NCI-H748 (cell line): Measurements from ENCODE around the gene ASTN2.

Experiments
- DNase-seq: peaks from one replicate; lab custom pipeline; 2025; ENCODE audit not compliant: unreplicated experiment; lab: John Stamatoyannopoulos, UW

Gene ASTN2

DNA sequence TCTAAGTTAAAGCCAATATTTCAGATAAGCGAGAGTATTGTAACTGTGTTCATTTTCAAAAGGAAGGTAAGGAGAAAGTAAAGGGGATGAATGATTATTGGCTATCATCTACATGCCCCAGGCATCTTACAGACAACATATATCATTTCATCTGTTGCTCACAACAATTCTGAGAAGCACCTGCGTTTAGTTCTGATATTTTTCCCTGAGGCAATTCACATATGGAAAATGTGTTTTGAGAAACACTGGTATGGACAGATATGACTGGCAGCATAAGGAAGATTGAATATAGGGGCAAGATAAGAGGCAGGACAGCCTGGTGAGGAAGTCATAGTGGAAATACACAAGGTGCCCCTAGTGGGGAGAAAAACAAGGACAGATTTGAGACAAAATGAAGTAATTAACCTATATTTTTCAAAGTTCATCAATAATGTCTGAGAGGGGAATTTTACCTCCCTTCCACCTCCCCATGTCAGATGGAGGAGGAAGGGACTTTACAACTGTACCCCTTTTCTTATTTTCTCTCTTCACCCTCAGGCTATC is 815.4 kb downstream of the ASTN2 start:
- DNase-seq, result no peak

DNA sequence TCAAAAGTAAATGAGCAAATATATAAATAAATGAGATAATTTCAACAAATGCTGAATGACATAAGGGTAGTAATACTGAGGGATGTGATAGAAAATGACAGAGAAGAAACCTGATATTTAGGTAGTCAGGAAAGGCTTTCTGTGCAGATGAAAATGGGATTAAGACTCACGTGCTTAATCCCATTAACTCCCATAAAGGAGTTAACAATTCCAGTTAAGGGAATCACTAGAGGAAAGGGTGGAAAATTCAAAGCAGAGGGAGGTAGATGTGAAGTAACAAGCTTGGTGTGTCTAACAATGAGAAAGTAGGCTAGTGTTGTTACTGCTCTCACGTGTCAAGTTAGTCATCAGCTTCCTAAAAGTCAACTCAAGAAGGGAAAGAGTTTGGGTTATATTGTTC is 818.2 kb downstream of the ASTN2 start:
- DNase-seq, result no peak

DNA sequence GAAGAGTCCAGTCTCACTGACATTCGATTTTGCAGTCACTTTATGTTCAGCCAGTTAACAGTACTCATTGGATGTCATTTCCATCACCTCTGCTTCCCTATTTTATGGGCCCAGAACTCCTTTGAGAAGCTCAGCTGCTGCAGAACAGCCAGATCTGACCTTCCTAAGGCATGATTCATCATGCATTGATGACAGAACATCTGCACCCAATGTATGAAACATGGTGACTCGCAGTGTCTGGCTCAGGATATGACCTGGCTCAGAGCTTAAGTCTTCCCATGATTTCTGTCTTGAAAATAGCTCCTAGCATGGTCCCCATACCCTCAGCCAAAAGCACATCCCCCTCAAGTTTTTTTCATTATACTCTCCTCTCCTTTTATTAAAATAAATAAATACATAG is 820.3 kb downstream of the ASTN2 start:
- DNase-seq, result no peak

DNA sequence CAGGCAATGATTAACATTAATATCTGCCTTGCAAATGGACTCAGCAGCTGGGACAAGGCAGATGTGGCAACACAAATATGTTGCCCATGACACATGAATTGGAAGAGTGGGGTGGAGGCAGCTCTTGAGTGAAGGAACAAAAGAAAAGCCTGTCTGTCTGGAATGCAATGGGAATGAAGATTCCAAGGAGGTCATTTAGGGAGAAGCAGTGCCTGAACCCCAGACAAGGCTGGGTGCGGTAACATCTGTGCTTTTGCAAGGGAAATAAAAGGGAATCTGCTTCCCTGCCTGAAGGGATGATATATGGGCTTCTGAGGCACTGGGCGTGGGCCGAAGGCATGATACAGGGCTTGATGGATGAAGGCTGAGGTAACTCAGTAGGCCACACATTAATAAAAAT is 821.9 kb downstream of the ASTN2 start:
- DNase-seq, result no peak

DNA sequence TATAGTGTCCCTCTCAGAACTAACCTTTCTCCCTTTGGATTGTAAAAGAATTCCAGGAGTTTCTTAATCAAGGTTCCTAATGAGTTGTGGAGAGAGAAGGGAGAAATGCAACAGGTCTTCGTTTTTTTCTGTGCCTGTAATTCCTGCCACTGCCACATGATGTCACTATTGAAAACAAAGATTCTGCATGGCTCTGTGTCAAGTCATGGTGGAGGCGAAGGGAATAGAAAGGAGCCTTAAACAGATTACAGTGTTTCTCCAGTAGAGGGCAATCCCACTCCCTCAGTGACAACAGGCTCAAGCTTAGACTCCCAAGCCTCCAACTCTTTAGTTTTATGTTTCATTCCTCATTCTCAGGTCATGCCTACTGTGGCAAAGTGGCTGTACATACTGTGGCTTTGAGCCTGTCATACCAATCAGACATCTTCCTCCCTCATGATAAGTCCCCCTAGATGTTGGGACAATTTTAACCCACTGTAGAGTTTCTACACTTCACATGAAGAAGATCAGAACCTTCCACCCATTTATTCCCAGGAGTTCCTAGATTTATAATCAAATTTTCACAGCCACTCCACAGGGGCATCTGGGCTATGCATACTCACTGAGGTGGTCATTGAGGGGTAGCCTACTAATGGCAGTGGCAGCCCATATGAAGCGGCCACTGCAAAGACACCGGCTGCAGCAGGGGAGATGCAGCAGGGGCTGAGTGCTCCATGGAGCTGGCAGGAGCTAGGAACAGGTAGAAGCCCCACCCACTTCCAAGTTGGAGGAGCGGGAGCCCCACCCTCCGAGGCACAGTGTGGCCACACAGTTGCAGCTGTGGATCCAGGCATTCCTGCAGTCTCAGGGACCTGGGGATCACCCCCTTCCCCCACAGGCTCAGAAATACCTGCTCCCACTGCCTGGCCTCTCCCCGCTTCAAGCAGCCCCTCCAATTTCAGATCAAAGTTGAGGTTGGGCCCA is 825.2 kb downstream of the ASTN2 start:
- DNase-seq, result peak; percentile 29

DNA sequence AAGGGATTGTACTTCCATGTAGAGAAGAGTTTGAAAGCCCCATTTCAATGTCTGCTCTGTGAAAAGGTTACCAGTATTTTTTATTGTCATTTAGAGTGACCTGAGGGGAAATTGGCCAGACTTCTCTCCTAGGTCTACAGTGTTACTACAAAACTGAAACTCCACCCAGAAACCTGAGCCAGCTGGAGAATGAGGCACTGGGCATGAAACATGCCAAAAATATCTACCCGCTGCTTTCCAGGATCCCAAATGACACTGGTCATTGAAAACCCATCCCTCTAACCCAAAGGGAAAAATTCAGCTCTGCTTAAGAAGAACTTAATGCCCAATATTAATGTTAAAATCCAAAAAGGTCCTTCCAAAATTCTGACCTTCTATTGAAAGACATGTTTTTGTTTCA is 826.9 kb downstream of the ASTN2 start:
- DNase-seq, result no peak

DNA sequence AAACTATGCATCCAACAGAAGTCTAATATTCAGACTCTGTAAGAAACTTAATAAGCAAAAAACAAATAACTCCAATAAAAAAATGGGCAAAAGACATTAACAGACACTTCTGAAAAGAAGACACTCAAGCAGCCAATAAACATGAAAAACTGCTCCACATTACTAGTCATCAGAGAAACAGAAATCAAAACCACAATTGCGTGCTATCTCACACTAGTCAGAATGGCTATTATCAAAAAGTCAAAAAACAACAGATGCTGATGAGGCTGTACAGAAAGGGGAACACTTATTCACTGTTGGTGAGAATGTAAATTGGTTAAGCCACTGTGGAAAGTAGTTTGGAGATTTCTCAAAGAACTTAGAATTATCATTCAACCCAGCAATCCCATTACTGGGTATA is 829.0 kb downstream of the ASTN2 start:
- DNase-seq, result no peak

DNA sequence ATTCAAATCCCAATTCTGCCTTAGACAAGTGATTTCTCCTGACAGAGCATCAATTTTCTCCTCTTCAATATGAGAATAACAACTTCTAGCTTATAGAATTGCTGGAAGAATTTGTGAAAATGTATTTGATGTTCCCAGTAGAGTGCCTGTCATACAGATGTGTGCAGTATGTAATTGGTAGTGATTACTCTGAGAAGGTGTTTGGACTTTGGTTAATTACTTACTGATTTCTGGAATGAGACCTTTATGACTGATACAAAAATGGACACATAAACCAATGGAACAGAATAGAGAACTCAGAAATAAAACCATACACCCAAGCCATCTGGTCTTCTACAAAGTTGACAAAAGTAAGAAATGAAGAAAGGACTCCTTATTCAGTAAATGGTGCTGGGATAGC is 829.7 kb downstream of the ASTN2 start:
- no peak for DNase-seq

DNA sequence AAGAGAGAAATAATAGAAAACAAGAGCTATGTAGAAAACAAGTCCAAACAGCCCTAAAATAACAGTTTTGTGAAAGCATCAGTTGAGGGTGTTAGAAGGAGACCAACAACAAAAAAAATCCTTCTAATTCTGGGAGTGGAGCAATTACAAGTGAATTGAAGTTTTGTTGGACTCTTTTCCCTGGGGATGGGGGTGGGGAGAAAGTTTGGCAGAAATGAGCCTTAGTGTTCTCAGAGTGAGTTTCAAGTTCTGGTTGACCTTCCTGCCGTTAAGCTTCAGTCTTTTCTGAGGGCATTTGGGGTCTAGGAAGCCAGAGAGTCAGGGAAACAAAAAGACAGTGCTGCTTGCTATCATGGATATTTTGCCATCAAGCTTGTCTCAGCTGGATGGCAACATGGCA is 834.0 kb downstream of the ASTN2 start:
- no peak for DNase-seq

DNA sequence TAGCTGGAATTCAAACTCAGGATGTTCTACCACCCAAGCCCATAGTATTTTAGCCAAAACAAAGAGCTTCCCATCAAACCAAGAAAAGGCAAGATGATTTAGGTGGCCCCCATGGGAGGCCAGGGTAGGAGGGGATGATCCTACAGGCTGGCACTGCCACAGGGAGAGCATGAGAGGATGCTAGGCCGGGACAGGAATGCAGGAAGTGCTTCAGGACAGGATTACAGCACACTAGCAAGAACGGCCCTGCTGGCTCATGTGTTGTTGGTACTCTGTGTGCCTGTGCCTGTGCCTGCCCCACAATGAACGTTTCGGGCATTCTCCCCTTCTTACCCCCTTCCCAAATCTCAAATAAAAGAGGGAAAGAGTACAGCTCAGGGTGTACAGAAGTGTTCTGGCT is 838.5 kb downstream of the ASTN2 start:
- no peak for DNase-seq

DNA sequence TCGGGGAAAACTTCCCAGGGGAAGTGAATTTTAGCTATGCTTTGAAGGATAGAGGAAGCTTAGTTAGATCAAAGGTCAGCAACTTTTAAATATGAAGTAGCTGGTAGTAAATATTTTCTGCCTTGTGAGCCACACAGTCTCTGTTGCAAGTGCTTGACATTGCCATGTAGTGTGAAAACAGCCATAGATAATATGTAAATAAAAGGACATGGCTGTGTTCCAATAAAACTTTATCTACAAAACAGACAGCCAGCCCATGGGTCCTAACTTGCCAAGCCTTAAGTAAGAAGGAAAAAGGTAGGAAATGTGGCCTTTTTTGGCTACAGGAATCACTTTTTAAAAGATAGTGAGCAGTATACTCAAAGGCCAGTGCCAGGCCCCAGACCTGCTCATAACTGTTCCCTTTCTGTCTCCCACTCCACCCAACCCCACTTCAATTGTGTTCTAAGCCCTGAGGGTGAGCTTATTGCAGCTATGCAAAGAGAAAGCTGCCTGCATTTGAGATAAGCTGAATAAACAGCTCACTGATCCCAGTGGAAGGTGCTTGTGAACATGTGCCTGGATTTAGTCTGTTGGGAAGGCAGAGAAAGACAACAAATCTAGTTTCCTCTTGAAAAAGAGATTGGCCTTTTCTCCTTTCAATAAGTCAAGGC is 840.7 kb downstream of the ASTN2 start:
- no peak for DNase-seq

DNA sequence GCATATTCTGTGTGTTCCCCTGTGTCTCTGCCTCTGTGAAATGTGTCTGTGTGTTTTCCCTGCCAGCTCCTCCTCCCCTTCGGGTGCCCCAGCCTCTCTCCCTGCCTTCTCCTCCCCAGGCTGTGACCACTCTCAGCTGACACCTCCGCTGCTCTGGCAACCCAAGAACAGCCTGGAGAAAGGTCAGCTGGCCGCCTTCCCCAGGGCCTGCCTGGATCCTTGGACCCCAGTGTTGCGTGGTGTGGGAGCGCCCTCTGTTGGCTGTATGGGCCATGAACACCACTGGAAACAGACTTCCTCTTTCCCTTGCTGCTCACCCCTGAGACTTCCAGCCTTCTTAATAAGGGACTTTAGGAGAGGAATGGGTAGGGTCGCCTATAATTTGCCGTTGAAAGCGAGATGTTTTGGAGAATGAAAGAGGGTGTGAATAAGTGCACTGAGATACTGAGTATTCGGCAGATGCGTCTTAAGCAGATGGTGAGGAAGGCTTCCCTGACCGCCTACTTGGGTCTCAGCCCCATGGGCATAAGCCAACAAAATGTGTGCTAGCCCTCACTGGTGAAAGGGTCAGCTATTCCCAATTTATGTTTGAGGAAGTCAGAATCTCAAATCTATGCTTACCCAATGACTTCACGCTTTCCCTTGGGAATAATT is 842.6 kb downstream of the ASTN2 start:
- peak; percentile 67 for DNase-seq

DNA sequence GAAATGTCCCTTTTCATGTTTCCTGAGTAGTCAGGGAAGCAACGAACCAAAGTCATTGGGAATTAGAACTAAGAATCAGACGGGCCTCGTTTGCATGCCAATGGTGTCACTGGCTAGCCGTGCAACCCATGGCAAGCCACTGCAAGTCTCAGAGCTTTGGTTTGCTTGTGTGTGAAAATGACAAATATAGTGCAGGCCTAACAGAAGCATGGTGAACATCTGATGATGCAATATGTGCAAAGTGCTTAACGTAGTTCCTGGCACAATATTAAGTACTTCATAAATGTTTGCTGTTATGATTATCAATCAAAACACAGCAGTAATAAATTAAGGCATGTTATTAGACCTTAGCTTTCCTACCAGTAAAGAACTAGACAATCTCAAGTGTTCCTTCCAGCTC is 845.7 kb downstream of the ASTN2 start:
- DNase-seq, result no peak

DNA sequence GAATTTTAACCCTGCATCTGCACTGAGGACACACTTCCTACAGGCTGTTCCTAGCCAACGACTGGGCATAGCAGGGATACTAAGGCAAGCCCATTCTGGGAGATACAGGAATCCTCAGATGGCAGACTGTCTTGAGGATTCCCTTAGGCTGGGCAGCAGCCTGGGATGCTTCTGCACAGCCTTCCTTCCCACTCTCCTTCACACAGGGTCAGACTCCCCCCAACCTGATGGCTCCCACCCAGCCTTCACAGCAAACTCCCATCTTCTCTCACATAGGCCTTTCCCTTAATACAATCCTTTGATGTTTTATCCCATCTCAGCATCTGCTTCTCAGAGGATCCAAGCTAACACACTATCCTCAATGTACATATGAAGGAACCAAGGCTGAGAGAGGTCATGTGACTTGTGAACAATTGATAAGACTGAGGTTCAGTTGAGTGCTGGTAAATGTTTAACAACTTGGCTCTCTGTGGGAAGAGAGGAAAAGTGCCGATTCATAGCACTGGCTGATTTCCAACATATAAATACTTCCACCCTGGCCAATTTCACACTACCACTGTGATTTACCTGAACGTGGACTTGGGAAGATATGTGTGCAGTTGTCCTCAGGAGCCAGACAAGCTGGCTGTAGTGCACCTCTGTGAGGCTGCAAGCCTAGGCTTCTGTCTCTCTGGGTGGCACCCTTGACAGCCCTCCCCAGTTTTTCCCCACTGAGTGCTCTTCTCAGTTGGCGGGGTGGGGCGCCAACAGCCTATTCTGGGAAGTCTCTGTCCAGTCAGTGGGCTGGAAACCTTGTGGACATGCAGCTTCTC is 848.0 kb downstream of the ASTN2 start:
- no peak for DNase-seq

DNA sequence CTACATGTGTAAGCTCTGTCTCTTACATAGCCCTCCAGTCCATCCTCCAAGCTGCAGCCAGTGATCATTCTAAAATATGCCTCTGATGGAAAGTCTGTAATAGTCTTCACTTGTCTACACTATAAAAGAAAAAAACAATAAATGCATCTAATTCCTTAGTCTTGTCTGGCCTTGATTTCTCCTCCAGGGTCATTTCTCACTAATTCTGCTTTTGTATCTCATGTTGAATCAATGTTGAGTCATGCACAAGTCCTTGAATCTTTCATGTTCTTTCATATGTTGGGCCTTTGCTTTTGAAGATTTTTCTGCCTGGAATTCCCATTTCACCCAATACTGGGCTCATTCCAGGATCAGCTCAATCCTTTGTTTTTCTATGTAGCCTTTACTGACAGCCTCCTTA is 848.9 kb downstream of the ASTN2 start:
- no peak for DNase-seq

DNA sequence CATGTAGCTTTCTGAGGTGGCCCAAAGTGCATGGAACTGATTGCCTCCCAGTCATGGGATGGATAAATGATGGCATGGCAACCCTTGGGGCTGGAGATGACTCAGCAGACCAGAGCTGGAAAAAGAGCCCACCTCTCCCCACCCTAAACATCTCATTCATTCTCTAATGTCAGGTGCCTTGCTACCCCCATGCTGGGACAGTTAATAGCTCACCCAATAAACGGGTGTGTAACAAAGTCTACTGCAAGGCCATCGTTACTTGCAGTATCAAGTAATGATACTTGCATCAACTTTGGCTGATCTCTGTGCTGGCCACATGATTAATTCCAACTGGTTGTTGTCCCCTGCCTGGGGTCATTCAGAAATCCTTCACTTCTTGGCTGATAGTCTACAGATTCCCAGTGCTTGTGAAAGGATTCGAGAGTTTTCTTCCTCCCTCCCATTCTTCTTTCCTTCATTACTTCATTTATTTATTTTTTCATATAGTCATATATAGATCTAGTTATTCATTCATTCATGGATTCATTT is 850.5 kb downstream of the ASTN2 start:
- no peak for DNase-seq

DNA sequence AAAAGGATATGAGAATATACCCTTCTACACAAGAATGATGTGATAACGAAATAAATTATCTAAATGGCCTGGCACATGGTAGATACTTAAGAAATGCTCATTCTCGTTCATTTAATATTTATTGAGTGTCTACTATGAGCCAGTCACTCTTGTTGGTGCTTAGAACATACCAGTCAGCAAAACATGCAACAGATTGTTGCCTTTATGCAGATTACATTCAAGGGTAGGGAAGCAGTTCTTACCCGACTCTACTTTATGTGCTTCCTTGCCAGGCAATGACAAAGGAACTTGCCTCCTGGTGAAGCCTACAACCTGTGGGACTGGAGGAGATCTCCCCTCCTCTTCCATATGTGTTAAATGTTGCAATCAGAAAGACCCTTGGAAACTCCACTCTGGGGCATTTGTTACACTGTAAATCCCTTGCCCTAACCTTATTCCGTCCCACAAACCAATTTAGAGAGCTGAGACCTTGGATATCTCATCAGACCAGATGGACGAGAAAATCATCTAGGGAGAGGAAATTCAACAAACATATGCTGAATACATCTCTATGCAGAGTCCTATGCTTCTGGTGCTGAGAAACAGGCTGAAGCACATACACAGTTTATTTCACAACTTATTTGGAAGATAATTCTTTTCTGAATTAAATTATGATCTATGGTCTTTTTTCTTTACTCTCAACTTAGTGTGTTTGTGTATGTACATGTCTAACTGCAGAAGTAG is 855.9 kb downstream of the ASTN2 start:
- DNase-seq, result no peak

DNA sequence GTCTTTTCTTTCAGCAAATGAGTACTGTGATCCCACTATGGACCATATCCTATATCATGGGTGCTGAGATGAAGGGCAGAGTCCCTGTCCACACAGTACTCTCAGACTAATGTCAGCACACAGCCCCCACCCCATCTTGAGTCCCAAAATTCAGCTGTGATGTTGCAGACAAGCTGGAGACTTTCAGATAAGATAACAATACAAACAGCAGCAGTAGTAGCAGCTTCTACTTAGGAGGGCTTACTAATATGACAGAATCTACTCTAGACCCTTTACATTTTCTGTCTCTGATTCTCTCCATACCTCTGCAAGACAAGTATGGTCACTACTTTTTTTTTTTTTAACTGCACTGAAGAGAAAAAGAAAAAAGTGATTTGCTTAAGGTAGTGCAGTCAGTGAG is 856.8 kb downstream of the ASTN2 start:
- no peak for DNase-seq

DNA sequence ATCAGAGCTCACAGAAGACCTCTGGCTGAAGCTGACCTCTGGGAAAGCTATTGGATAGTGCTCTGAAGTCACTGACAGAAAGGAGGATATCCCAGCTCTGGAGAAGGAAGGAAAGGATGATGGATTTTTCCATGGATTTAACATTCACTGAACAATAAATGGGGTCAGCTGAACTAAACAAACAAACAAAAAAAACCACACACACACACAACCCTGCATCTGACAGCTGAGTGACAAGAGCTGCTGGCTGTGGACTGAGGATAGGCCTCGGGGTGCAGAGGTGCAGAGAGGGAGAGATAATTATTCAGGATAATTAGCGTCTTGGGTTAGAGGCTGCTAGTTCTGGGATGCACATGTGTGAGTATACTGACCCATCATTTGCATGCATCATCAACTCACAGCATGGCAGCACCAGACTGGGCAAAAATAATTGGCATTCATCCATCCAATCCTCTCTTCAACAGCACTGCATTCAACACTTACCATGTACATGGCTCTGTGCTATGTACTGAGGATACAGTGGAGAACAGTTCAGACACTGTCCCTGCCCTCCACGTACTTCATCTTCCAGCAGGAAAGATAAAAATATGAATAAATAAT is 859.2 kb downstream of the ASTN2 start:
- no peak for DNase-seq

DNA sequence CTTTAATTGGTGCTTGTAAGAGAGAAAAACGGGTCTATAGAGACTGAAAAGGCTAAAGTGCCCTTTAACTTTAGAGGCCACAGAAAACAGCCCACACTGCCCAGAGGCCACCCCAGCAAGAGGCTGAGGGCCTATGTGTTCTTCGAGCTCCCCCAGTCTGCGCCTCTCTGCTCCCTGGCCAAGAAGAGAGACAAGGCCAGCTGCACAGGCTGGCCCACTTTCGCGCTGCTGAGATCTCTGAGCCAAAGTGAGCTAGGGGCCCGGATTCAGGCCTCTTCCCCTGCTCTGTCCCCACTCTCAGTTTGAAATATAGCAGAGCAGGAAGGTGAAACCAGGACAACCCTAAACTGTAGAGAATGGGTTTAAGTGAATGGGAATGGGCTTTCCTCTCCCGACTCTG is 859.7 kb downstream of the ASTN2 start:
- no peak for DNase-seq
